Activated T-cell treated with anti-CD3 and anti-CD28 coated beads for 24 hours (primary cell): ENCODE measurements around the gene TNNI3K.
"Not testable (repeated sequence)": the region's sequence is repeated elsewhere in the genome, so short reads cannot be mapped to it uniquely, and the experiment has no call there.

Experiments used
- DNase-seq: peaks from one replicate; pipeline ENCODE4 v3.0.0-alpha.2; 2020; ENCODE audit warnings: low read depth

The TNNI3K gene

GRCh38 chr1:74235153-74235552 is at the start of gene TNNI3K:
Gene TNNI3K, plus strand, starts transcription at chr1:74235387. Its CDS starts 65 bp downstream, at chr1:74235452.
- no peak for DNase-seq

GRCh38 chr1:74193908-74194307 is 41.3 kb upstream of the TNNI3K start:
- DNase-seq = no peak

- no peak for DNase-seq
Measured at GRCh38 chr1:74195339-74195738, 39.8 kb upstream of the TNNI3K start.

GRCh38 chr1:74197255-74197654 is 37.9 kb upstream of the TNNI3K start:
- DNase-seq = no peak

- peak; percentile 93 for DNase-seq
Measured at GRCh38 chr1:74197657-74198552, 37.3 kb upstream of the TNNI3K start, which contains the start of the genes FPGT and LRRIQ3. Gene FPGT, plus strand, starts transcription at chr1:74198242. Its CDS starts 37 bp downstream, at chr1:74198279. Gene LRRIQ3, minus strand, starts transcription at chr1:74198176. Its CDS starts 14,492 bp downstream, at chr1:74183684.

- DNase-seq = no peak
Measured at GRCh38 chr1:74199504-74199903, 35.7 kb upstream of the TNNI3K start.

GRCh38 chr1:74205266-74205665 is 29.9 kb upstream of the TNNI3K start:
- DNase-seq = no peak

- DNase-seq = no peak
Measured at GRCh38 chr1:74215229-74215628, 20.0 kb upstream of the TNNI3K start.

GRCh38 chr1:74222701-74223100 is 12.5 kb upstream of the TNNI3K start:
- DNase-seq = no peak

GRCh38 chr1:74223453-74223852 is 11.7 kb upstream of the TNNI3K start:
- no peak for DNase-seq

- no peak for DNase-seq
Measured at GRCh38 chr1:74236440-74236839, 1.3 kb downstream of the TNNI3K start.

GRCh38 chr1:74237035-74237434 is 1.8 kb downstream of the TNNI3K start:
- DNase-seq = no peak

GRCh38 chr1:74237787-74238186 is 2.6 kb downstream of the TNNI3K start:
- no peak for DNase-seq

- DNase-seq = no peak
Measured at GRCh38 chr1:74245168-74245772, 10.1 kb downstream of the TNNI3K start.

GRCh38 chr1:74246315-74246714 is 11.1 kb downstream of the TNNI3K start:
- no peak for DNase-seq

- DNase-seq = no peak
Measured at GRCh38 chr1:74247881-74248528, 12.8 kb downstream of the TNNI3K start.

GRCh38 chr1:74253243-74253824 is 18.1 kb downstream of the TNNI3K start:
- not testable (repeated sequence) for DNase-seq

GRCh38 chr1:74266001-74266400 is 30.8 kb downstream of the TNNI3K start:
- DNase-seq = no peak

- no peak for DNase-seq
Measured at GRCh38 chr1:74271503-74271902, 36.3 kb downstream of the TNNI3K start.

- no peak for DNase-seq
Measured at GRCh38 chr1:74280642-74281396, 45.6 kb downstream of the TNNI3K start.

GRCh38 chr1:74286414-74286813 is 51.2 kb downstream of the TNNI3K start:
- DNase-seq = no peak

GRCh38 chr1:74314438-74314837 is 79.3 kb downstream of the TNNI3K start:
- no peak for DNase-seq
